KOPT-K1 (cell line): ENCODE results near the gene ARHGEF1.

ENCODE experiments used
- H3K27ac ChIP-seq: fragments of 200-600 bp; sonication (generic); 2 replicates; pipeline ENCODE4 v1.5.1; 2016; ENCODE audit warnings: antibody characterized with exemption, mild to moderate bottlenecking, low read depth, low read length; ENCODE audit not compliant: poor library complexity, severe bottlenecking
- H3K36me3 ChIP-seq: fragments of 200-600 bp; sonication (generic); 2 replicates; pipeline ENCODE4 v1.5.1; 2017; ENCODE audit warnings: antibody characterized with exemption, mild to moderate bottlenecking, low read length, moderate library complexity; ENCODE audit not compliant: insufficient read depth
- H3K9me3 ChIP-seq: fragments of 200-600 bp; sonication (generic); 2 replicates; pipeline ENCODE4 v1.5.1; 2017; ENCODE audit warnings: antibody characterized with exemption, low read length, mild to moderate bottlenecking; ENCODE audit not compliant: insufficient read depth, poor library complexity, severe bottlenecking

ARHGEF1 gene

DNA sequence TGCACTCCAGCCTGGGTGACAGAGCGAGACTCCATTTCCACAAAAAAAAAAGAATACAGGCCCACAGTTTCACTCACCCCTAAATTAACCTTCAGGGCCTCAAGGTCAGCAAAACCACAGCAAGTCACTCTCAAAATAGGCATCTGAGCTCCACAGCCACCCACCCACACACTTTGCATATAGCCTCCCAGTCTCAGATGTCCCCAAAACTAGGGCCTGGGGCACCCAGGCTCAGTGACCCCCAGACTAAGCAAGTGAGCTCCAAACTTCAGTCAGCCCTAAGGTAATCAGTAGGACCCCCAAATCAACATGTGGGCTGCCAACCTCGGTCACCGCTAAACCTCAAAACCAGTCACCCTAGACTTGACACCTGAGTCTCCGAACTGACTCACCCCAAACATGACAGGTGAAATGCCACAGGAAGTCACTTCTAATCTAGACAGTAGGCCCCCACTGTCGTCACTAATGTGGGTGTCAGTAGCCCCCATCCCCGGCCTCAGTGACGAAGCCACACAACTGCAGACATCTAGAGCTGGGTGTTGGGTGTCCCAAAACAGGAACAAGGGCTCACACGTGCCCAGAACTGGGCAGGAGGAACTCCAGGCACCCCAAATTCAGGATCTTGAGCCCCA is 62.3 kb downstream of the ARHGEF1 start:
- no peaks in the 10 kb centered on the region for H3K9me3 ChIP-seq
- no peaks in the 10 kb centered on the region for H3K36me3 ChIP-seq
- H3K27ac ChIP-seq = peak overlapping the region; percentile 5

DNA sequence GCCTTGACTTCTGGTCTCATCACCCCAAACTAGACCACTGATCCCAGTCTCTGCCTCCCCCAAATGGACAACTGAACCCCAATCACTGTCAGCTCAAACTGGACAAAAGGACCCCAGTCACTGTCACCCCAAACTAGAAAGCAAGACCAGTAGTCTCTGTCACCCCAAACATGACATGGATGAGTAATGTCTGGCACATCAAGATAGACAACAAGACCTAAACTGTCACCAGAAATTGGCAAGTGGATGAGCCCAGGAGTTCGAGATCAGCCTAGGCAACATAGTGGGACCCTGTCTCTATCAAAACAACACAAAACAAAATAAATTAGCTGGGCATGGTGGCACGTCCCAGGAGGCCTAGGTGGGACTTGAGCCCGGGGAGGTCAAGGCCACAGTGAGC is 64.1 kb downstream of the ARHGEF1 start:
- no peak overlapping the region for H3K27ac ChIP-seq
- no peaks in the 10 kb centered on the region for H3K9me3 ChIP-seq
- H3K36me3 ChIP-seq = no peaks in the 10 kb centered on the region

DNA sequence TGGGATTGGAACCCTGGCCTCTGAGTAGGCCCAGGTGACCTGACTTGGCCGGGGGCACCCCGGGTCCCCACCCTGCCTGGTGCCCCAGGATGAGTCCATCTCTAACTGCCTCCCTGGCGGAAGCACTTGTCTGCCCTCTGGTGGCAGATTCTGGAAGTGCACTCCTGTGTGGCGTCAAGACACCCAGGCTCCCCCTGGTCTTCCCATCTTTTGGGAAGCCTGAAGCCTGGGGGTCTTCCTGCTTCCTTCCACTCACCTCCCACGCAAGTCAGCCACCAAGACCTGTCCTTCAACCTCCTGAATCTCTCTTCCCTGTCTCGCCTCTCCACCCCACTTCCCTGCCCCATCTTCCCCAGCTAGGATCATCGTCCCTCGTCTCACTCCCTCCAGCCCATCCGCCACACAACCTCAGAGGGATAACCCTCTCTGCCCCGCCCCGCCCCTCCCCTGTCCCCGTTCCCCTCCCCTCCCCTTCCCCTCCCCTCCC is 68.7 kb downstream of the ARHGEF1 start:
- no peaks in the 10 kb centered on the region for H3K9me3 ChIP-seq
- H3K27ac ChIP-seq = no peak overlapping the region
- H3K36me3 ChIP-seq = no peaks in the 10 kb centered on the region

DNA sequence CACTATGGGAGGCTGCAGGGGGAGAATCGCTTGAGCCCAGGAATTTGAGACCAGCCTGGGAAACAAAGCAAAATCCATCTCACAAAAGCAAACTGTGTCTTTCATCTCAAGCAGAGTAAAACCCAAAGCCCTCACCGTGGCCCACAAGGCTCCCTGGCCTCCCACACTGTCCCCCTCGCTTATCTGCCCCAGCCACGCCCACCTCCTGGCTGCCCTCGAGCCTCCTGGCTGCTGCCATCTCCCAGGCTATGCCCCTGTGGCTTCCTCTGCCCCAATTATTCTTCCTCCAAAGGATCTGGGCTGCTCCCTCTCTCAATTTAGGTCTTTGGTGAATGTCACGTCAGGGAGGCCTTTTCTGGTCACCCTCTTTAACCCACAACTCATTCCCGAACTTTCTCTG is 72.5 kb downstream of the ARHGEF1 start:
- Histone ChIP-seq H3K9me3 (no peaks in the 10 kb centered on the region), H3K36me3 (no peaks in the 10 kb centered on the region), H3K27ac (no peak overlapping the region)

GRCh38 chr19:41956621-41957020 is 73.6 kb downstream of the ARHGEF1 start:
- H3K27ac ChIP-seq = no peak overlapping the region
- no peaks in the 10 kb centered on the region for H3K36me3 ChIP-seq
- no peaks in the 10 kb centered on the region for H3K9me3 ChIP-seq
